Left lung (tissue), 10 donors: ENCODE measurements around the gene P3H2. TPM values are rescaled to one million over a fixed set of nuclear protein-coding genes. Genes with fewer than 3 reads are reported as not detected.
A peak's percentile ranks its signal among the peaks of the same experiment; 100 is the strongest.
"Not testable (repeated sequence)": the region's sequence is repeated elsewhere in the genome, so short reads cannot be mapped to it uniquely, and the experiment has no call there.

ENCODE experiments used
- ATAC-seq: fragments of 200-7000 bp; cut with Tn5 transposase; one replicate; pipeline ENCODE4 v1.9.1; 2020; ENCODE audit warnings: moderate library complexity
- DNase-seq, 4 donors: peaks; one replicate each; pipeline ENCODE4 v3.0.0-alpha.2; 2013 to 2020
- H3K27ac ChIP-seq, 2 donors: fragments of 200-600 bp; sonication (generic) in 1 of 2; one replicate each; pipeline versions ENCODE4 v1.5.0 to v1.8.0; 2020 to 2021
- H3K27me3 ChIP-seq, 2 donors: fragments of 200-600 bp; sonication (generic) in 1 of 2; one replicate each; pipeline versions ENCODE4 v1.5.0 to v1.8.0; 2020 to 2021
- H3K36me3 ChIP-seq, 2 donors: fragments of 200-600 bp; sonication (generic) in 1 of 2; one replicate each; pipeline versions ENCODE4 v1.5.0 to v1.8.0; 2020 to 2021
- H3K4me1 ChIP-seq, 2 donors: fragments of 200-600 bp; one replicate each; pipeline ENCODE4 v1.8.0; 2021
- H3K4me3 ChIP-seq, 2 donors: fragments of 200-600 bp; sonication (generic) in 1 of 2; one replicate each; pipeline versions ENCODE4 v1.5.0 to v1.8.0; 2020 to 2021; ENCODE audit warnings: mild to moderate bottlenecking in 1 of 2
- H3K9me3 ChIP-seq, 2 donors: fragments of 200-600 bp; sonication (generic) in 1 of 2; one replicate each; pipeline versions ENCODE4 v1.5.0 to v1.8.0; 2020 to 2021
- CTCF ChIP-seq, 2 donors: fragments of 200-600 bp; sonication (generic) in 1 of 2; IDR thresholded peaks; one replicate each; pipeline versions ENCODE4 v1.5.0 to v1.8.0; 2021; ENCODE audit warnings: antibody characterized with exemption in 2 of 2
- intact Hi-C, 2 donors: fragments of 100-400 bp; cut with DNase I; formaldehyde crosslinking; loops; one replicate each; pipeline versions ENCODE4 v1.11.2 to v1.14.2; 2022
- polyA plus RNA-seq, 6 donors: library from polyadenylated mRNA; unstranded; fragments of 120-200 nt; gene quantifications; one replicate each; pipeline ENCODE4 v1.2.1, GENCODE V29; 2013; ENCODE audit not compliant: insufficient read length in 6 of 6
- total RNA-seq, 2 donors: library from RNA; stranded (reverse); fragmentation: NEBNext Ultra II Directional; extraction: Animal tissue kit (Norgen Biotek cat#: 25700); gene quantifications; one replicate each; pipeline ENCODE4 v1.2.1, GENCODE V29; 2021
- donor health status: DM: no; HTN: yes; CAD: no.
- donor health status: DM: no; HTN: no; CAD: no.

P3H2 gene
- total and polyA plus RNA-seq, 8 donors, result 29.1 to 50.7 (median 36.1) TPM

GRCh38 chr3:190166948-190167347 lies 46.3 kb upstream of the P3H2 start:
- H3K9me3 ChIP-seq, result no peaks in the 10 kb centered on the region
- no peaks in the 10 kb centered on the region for H3K27me3 ChIP-seq
- no peak overlapping the region for H3K4me3 ChIP-seq
- ATAC-seq, result no peak
- no peaks in the 10 kb centered on the region for H3K4me1 ChIP-seq
- H3K27ac ChIP-seq, result no peak overlapping the region
- intact Hi-C loops, result no loop called here
- H3K36me3 ChIP-seq, result no peaks in the 10 kb centered on the region
- no peak for TF ChIP-seq CTCF (IDR thresholded peaks at IDR 0.05)
- no peak for DNase-seq

- DNase-seq (no peak), ATAC-seq (no peak)
- H3K4me3 ChIP-seq, result no peak overlapping the region
- H3K4me1 ChIP-seq, result no peaks in the 10 kb centered on the region
- H3K9me3 ChIP-seq, result no peaks in the 10 kb centered on the region
- no peak for TF ChIP-seq CTCF (IDR thresholded peaks at IDR 0.05)
- no peaks in the 10 kb centered on the region for H3K36me3 ChIP-seq
- no peaks in the 10 kb centered on the region for H3K27me3 ChIP-seq
- no peak overlapping the region for H3K27ac ChIP-seq
- intact Hi-C loops, result no loop called here
These were observed 44.6 kb upstream of the P3H2 start for GRCh38 chr3:190165253-190165652.

- H3K4me1 ChIP-seq, H3K9me3 ChIP-seq, DNase-seq, H3K36me3 ChIP-seq, ATAC-seq, H3K27ac ChIP-seq, H3K27me3 ChIP-seq, H3K4me3 ChIP-seq, intact Hi-C loops: not testable (repeated sequence)
These were observed 41.3 kb upstream of the P3H2 start for GRCh38 chr3:190162013-190162412.

- intact Hi-C loops, result no loop called here
- no peaks in the 10 kb centered on the region for H3K27me3 ChIP-seq
- no peaks in the 10 kb centered on the region for H3K4me1 ChIP-seq
- H3K36me3 ChIP-seq, result no peaks in the 10 kb centered on the region
- TF ChIP-seq CTCF (IDR thresholded peaks at IDR 0.05), result no peak
- DNase-seq (no peak), ATAC-seq (peak; percentile 66)
- no peaks in the 10 kb centered on the region for H3K9me3 ChIP-seq
- H3K27ac ChIP-seq, result no peak overlapping the region
- no peak overlapping the region for H3K4me3 ChIP-seq
These were observed 39.3 kb upstream of the P3H2 start for GRCh38 chr3:190159902-190160435.

- H3K36me3 ChIP-seq, result no peaks in the 10 kb centered on the region
- DNase-seq (no peak), ATAC-seq (no peak)
- intact Hi-C loops, result no loop called here
- H3K4me3 ChIP-seq, result no peak overlapping the region
- H3K9me3 ChIP-seq, result no peaks in the 10 kb centered on the region
- TF ChIP-seq CTCF (IDR thresholded peaks at IDR 0.05), result no peak
- H3K27ac ChIP-seq, result no peak overlapping the region
- no peaks in the 10 kb centered on the region for H3K4me1 ChIP-seq
- H3K27me3 ChIP-seq, result no peaks in the 10 kb centered on the region
These were observed 37.6 kb upstream of the P3H2 start for GRCh38 chr3:190158261-190158660.

- no peak for TF ChIP-seq CTCF (IDR thresholded peaks at IDR 0.05)
- intact Hi-C loops, result no loop called here
- Histone ChIP-seq H3K4me3 (no peak overlapping the region), H3K36me3 (no peaks in the 10 kb centered on the region), H3K27me3 (no peaks in the 10 kb centered on the region), H3K27ac (no peak overlapping the region), H3K9me3 (no peaks in the 10 kb centered on the region), H3K4me1 (no peaks in the 10 kb centered on the region)
- ATAC-seq, result no peak
- no peak for DNase-seq
These were observed 35.1 kb upstream of the P3H2 start for GRCh38 chr3:190155752-190156151.
